K562 (cell line): ENCODE data around the gene RPS2. TPM values are rescaled to one million over a fixed set of nuclear protein-coding genes. Genes with fewer than 3 reads are reported as not detected.
A peak's percentile ranks its signal among the peaks of the same experiment; 100 is the strongest.

ENCODE experiments used
- CBX3 ChIP-seq, 2 experiments: IDR thresholded peaks; 1 replicate in 1 of 2; 2 replicates in 1 of 2; pipeline ENCODE4 v1.6.1; 2012; ENCODE audit warnings: inconsistent platforms in 2 of 2, low read length in 2 of 2, borderline replicate concordance in 1 of 2, control low read depth in 1 of 2
- CXXC5 ChIP-seq: fragments of 250-450 bp; sonication (Bioruptor Pico); IDR thresholded peaks from 2 replicates; pipeline ENCODE4 v1.8.0; 2022; ENCODE audit warnings: inconsistent platforms, mild to moderate bottlenecking, moderate library complexity
- FOXM1 ChIP-seq, 2 experiments: fragments of 450-650 bp in 1 of 2; sonication (generic) in 1 of 2; formaldehyde crosslinking in 1 of 2; IDR thresholded peaks; 2 replicates each; pipeline versions ENCODE4 v1.6.1 to v1.9.0; 2017 to 2022; ENCODE audit warnings: low read depth in 2 of 2, mild to moderate bottlenecking in 2 of 2, missing genetic modification reagents in 1 of 2, moderate library complexity in 1 of 2
- MAZ ChIP-seq, 2 experiments: fragments of 450-650 bp in 1 of 2; sonication (generic) in 1 of 2; formaldehyde crosslinking; IDR thresholded peaks in 1 of 2; conservative IDR thresholded peaks in 1 of 2; 2 replicates each; pipeline versions ENCODE4 v1.4.0 to v1.5.0; 2020; ENCODE audit warnings: mild to moderate bottlenecking in 1 of 2, missing genetic modification reagents in 1 of 2
- NCOA2 ChIP-seq, 2 experiments: fragments of 450-650 bp; IDR thresholded peaks; 2 replicates each; pipeline ENCODE4 v1.6.1; 2018; ENCODE audit warnings: mild to moderate bottlenecking in 2 of 2, moderate library complexity in 1 of 2; ENCODE audit not compliant: partially characterized antibody in 2 of 2
- NONO ChIP-seq, 2 experiments: fragments of 200-400 bp in 1 of 2; fragments of 450-650 bp in 1 of 2; formaldehyde crosslinking in 1 of 2; IDR thresholded peaks; 2 replicates each; pipeline ENCODE4 v1.6.1; 2017; ENCODE audit warnings: low read depth in 2 of 2, mild to moderate bottlenecking in 2 of 2, moderate library complexity in 2 of 2, low read length in 1 of 2
- NR4A1 ChIP-seq, 2 experiments: fragments of 250-450 bp in 1 of 2; fragments of 450-650 bp in 1 of 2; sonication (Bioruptor Pico) in 1 of 2; IDR thresholded peaks; 2 replicates each; pipeline versions ENCODE4 v1.4.0 to v1.6.1; 2016 to 2020; ENCODE audit warnings: mild to moderate bottlenecking in 2 of 2, missing compliant biosample characterization in 1 of 2, missing genetic modification characterization in 1 of 2, moderate library complexity in 1 of 2
- POLR2G ChIP-seq: fragments of 200-400 bp; formaldehyde crosslinking; IDR thresholded peaks from 2 replicates; pipeline ENCODE4 v1.6.1; 2017; ENCODE audit warnings: low read depth, mild to moderate bottlenecking, antibody characterized with exemption, low read length, moderate library complexity
- RBFOX2 ChIP-seq: fragments of 200-400 bp; formaldehyde crosslinking; IDR thresholded peaks from 2 replicates; pipeline ENCODE4 v1.6.1; 2017; ENCODE audit warnings: low read depth, mild to moderate bottlenecking, low read length, moderate library complexity
- SUPT5H ChIP-seq: fragments of 450-650 bp; IDR thresholded peaks from 2 replicates; pipeline ENCODE4 v1.6.1; 2016
- TAF1 ChIP-seq: IDR thresholded peaks from 2 replicates; pipeline ENCODE4 v1.6.1; 2011; ENCODE audit warnings: mild to moderate bottlenecking, low read length, moderate library complexity; ENCODE audit not compliant: insufficient read depth, control insufficient read depth, severe bottlenecking; ENCODE audit errors: extremely low read depth
- ZBTB11 ChIP-seq, 3 experiments: fragments of 200-800 bp in 1 of 3; fragments of 250-450 bp in 1 of 3; fragments of 450-650 bp in 1 of 3; sonication (Bioruptor Pico) in 1 of 3; sonication (Bioruptor generic) in 1 of 3; formaldehyde crosslinking in 1 of 3; IDR thresholded peaks; 2 replicates each; pipeline versions ENCODE4 v1.6.1 to v1.8.0; 2016 to 2022; ENCODE audit warnings: mild to moderate bottlenecking in 2 of 3, missing genetic modification characterization in 2 of 3, missing compliant biosample characterization in 1 of 3, moderate library complexity in 1 of 3
- ZFP1 ChIP-seq: fragments of 450-650 bp; formaldehyde crosslinking; IDR thresholded peaks from 2 replicates; pipeline ENCODE4 v1.4.0; 2020; ENCODE audit warnings: mild to moderate bottlenecking, mixed read lengths
- polyA plus RNA-seq, 8 experiments: library from polyadenylated mRNA; depleted of rRNA in 4 of 8; stranded (reverse) in 5 of 8; unstranded in 3 of 8; fragments of >200 nt; fragmentation: Nextera tagmentation in 2 of 8; fragmentation: Illumina TruSeq in 1 of 8; extraction: Ambion mirVana in 2 of 8; extraction: Trizol in 1 of 8; gene quantifications; 2 replicates each; pipeline versions ENCODE4 v1.2.1 to v1.2.3, GENCODE V29; 2011 to 2014; ENCODE audit warnings: inconsistent platforms in 1 of 8, missing spikeins in 1 of 8
- total RNA-seq, 7 experiments: library from RNA; depleted of rRNA in 6 of 7; stranded (reverse); fragments of >200 nt in 6 of 7; fragmentation: Illumina TruSeq in 2 of 7; extraction: Trizol in 2 of 7; gene quantifications; 2 replicates each; pipeline versions ENCODE4 v1.2.1 to v1.2.3, GENCODE V29; 2011 to 2021; ENCODE audit warnings: low replicate concordance in 1 of 7
- TF ChIP-seq, protein P1 (sequence below): fragments of 250-450 bp; sonication (Bioruptor Pico); IDR thresholded peaks from 2 replicates; pipeline ENCODE4 v1.4.0; 2020; ENCODE audit warnings: mild to moderate bottlenecking
- TF ChIP-seq, protein P2 (sequence below), 2 experiments: fragments of 450-650 bp; conservative IDR thresholded peaks; 2 replicates each; pipeline ENCODE4 v1.6.1; 2017; ENCODE audit warnings: mild to moderate bottlenecking in 2 of 2, moderate library complexity in 2 of 2

The RPS2 gene
- total and polyA plus RNA-seq, 9 of the 15 experiments (the other 6 are each of a cell fraction or from before 2014, with no cell fraction given): 834 to 4,794 (median 3,793) TPM

GRCh38 chr16:1991948-1992703 is 27.5 kb upstream of the RPS2 start (continued):
- TF ChIP-seq ZBTB11 (CRISPR knock-in tag; IDR thresholded peaks at IDR 0.05) (no peak), SUPT5H (peak; percentile 63), MAZ (CRISPR knock-in tag; conservative IDR thresholded peaks at IDR 0.05 in 1 of 2, IDR thresholded peaks at IDR 0.05 in 1 of 2) (peak; percentile 57 to 77), CBX3 (IDR thresholded peaks at IDR 0.05; ENCODE audit: borderline replicate concordance in 1 of 2, low read length in 2 of 2) (peak in 1 of 2 experiments; percentile 62; a peak in 1 of 3 replicates), POLR2G (peak; percentile 82), CXXC5 (CRISPR knock-in tag) (peak; percentile 88), TAF1 (peak; percentile 25), NR4A1 (CRISPR knock-in tag; IDR thresholded peaks at IDR 0.05) (no peak), NR4A1 (tag; IDR thresholded peaks at IDR 0.05) (no peak), ZFP1 (CRISPR knock-in tag) (no peak), RBFOX2 (peak; percentile 81), NCOA2 (IDR thresholded peaks at IDR 0.05; ENCODE audit: partially characterized antibody in 2 of 2) (no peak), NONO (IDR thresholded peaks at IDR 0.05; ENCODE audit: low read depth in 2 of 2, low read length in 1 of 2) (peak in 1 of 2 experiments; percentile 80; a peak in 2 of 4 replicates), FOXM1 (IDR thresholded peaks at IDR 0.05; ENCODE audit: low read depth) (no peak), FOXM1 (CRISPR knock-in tag; IDR thresholded peaks at IDR 0.05; ENCODE audit: low read depth) (no peak)
- TF ChIP-seq, protein P1, sequence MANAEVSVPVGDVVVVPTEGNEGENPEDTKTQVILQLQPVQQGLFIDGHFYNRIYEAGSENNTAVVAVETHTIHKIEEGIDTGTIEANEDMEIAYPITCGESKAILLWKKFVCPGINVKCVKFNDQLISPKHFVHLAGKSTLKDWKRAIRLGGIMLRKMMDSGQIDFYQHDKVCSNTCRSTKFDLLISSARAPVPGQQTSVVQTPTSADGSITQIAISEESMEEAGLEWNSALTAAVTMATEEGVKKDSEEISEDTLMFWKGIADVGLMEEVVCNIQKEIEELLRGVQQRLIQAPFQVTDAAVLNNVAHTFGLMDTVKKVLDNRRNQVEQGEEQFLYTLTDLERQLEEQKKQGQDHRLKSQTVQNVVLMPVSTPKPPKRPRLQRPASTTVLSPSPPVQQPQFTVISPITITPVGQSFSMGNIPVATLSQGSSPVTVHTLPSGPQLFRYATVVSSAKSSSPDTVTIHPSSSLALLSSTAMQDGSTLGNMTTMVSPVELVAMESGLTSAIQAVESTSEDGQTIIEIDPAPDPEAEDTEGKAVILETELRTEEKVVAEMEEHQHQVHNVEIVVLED (CRISPR knock-in tag): 0 out of 2 replicates have a peak, but pooled peaks have one; percentile 47
- TF ChIP-seq, protein P2, sequence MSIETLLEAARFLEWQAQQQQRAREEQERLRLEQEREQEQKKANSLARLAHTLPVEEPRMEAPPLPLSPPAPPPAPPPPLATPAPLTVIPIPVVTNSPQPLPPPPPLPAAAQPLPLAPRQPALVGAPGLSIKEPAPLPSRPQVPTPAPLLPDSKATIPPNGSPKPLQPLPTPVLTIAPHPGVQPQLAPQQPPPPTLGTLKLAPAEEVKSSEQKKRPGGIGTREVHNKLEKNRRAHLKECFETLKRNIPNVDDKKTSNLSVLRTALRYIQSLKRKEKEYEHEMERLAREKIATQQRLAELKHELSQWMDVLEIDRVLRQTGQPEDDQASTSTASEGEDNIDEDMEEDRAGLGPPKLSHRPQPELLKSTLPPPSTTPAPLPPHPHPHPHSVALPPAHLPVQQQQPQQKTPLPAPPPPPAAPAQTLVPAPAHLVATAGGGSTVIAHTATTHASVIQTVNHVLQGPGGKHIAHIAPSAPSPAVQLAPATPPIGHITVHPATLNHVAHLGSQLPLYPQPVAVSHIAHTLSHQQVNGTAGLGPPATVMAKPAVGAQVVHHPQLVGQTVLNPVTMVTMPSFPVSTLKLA (conservative IDR thresholded peaks at IDR 0.05): peak; percentile 65 to 89; a peak in 3 of 4 replicates
